H7 (cell line): ENCODE results near the gene CHST8. TPM values are rescaled to one million over a fixed set of nuclear protein-coding genes. Genes with fewer than 3 reads are reported as not detected.
A peak's percentile ranks its signal among the peaks of the same experiment; 100 is the strongest.

Experiments
- DNase-seq: peaks from one replicate; pipeline ENCODE4 v3.0.0; 2012
- H3K27me3 ChIP-seq: 2 replicates; pipeline ENCODE4 v1.6.0; 2011; ENCODE audit warnings: mild to moderate bottlenecking, low read length; ENCODE audit not compliant: control insufficient read depth, insufficient read depth
- H3K36me3 ChIP-seq: replicated peaks from 2 replicates; pipeline ENCODE4 v1.5.1; 2011; ENCODE audit warnings: low read length; ENCODE audit not compliant: control insufficient read depth, insufficient read depth
- H3K4me3 ChIP-seq: 2 replicates; pipeline ENCODE4 v1.5.1; 2011; ENCODE audit warnings: low read depth, mild to moderate bottlenecking, control low read depth, low read length, moderate library complexity; ENCODE audit not compliant: insufficient read depth
- total RNA-seq: library from RNA; depleted of rRNA; stranded (reverse); fragments of >200 nt; shearing (Covaris generic); gene quantifications from 2 replicates; pipeline ENCODE4 v1.2.3, GENCODE V29; 2014

The CHST8 gene
- total RNA-seq, 1 experiment from 2014 or later: 27.0 TPM

- H3K4me3 ChIP-seq: no peak overlapping the region
- peak; percentile 12 for DNase-seq
- H3K36me3 ChIP-seq: no peaks in the 10 kb centered on the region
- no peaks in the 10 kb centered on the region for H3K27me3 ChIP-seq
Measured at GRCh38 chr19:33681081-33681680, 59.4 kb downstream of the CHST8 start.

DNA sequence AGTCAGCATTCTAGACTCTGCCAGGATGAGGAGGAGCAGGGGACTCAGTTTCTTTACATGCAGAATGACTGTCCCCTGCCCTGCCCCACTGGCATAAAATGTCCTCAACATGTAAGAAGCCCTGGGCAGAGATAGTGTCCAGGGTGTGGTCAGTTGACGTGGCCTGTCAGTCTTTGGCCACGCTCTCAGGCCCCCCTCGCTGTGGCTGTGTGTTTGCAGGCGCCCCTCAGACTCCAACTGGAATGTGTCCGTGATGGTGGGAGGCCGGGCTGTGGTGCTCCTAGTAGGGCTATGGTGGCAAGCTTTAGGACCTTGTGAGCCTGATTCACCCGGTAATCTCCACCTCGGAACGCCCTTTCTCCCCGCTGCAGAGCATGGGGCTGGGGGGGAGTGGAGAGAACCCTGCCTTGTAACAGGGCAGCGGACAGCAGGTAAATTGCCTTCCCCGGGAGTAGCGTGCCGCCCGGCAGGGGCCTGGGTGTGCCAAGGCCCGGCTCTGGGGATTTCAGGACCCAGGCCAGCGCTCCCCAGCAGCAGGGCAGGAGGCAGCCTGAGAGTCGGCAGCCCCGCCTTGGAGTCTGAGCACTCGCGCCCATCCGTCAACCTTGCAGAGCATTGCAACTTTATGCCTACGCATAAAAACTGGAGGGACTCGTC, 62.3 kb downstream of the CHST8 start:
- H3K4me3 ChIP-seq: no peak overlapping the region

DNA sequence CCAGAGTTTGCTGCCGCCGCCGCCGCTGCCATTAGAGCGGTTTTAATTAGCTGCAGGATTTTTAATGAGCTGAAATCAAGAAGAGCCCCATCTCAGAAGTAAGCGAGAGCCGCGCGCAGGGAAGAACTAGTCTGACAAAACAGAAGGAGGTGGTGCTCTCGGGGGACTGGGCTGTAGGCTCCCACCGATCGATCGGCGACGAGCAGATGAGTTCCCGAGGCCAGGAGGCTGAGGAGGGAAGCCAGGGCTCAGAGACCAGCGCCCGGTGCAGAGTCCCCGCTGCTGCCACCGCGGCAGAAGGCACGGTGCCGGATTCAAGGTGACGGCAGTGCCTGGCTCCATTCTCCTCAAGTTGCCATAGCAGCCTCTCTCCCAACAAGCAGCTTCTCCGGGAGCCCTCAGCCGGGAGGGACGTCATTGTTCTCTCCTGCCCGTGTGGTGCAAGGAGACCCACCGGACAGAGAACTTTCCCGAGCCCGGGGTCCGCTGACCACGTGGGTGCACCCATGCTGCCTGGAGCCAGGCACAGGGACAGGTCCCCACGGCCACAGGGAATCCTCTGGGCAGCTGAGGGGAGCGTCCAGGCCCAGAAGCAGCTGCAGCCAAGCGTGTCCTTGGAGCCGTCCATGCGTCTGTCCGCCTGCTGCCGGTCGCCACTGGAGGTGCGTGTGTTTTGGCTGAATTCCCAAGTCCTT, 62.9 kb downstream of the CHST8 start:
- Histone ChIP-seq H3K36me3 (peaks cover 2% of the 10 kb centered on the region), H3K27me3 (no peaks in the 10 kb centered on the region), H3K4me3 (no peak overlapping the region)
- DNase-seq: peak; percentile 82

More for the DNA sequence above, 62.3 kb downstream of the CHST8 start:
- peak; percentile 96 for DNase-seq
- Histone ChIP-seq H3K27me3 (no peaks in the 10 kb centered on the region), H3K36me3 (no peaks in the 10 kb centered on the region)

- H3K36me3 ChIP-seq: peaks cover 4% of the 10 kb centered on the region
Measured at GRCh38 chr19:33685541-33685940, 63.8 kb downstream of the CHST8 start.

DNA sequence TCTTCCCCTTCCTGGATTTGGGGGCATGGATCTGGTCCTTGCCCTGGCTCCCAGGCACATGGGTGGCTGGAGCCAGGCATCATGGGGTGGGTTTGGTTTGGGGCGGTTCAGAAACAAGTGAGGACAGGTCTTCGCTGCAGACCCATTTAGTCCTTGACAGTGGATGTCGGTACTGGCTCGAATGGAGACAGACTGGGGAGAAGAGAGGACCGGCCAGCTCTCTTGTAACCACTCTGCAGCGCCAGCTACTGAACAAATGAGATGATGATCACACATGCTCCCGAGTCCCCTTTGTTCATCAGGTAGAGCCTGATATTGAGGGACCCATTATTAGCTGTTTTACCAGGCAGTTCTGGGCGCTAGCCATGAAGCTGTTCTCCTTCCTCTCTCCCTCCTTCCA, 64.5 kb downstream of the CHST8 start:
- H3K36me3 ChIP-seq: peaks cover 4% of the 10 kb centered on the region
- peak; percentile 29 for DNase-seq
- H3K4me3 ChIP-seq: no peak overlapping the region
- no peaks in the 10 kb centered on the region for H3K27me3 ChIP-seq

More at GRCh38 chr19:33685541-33685940, 63.8 kb downstream of the CHST8 start:
- DNase-seq: peak; percentile 13
- no peaks in the 10 kb centered on the region for H3K27me3 ChIP-seq
- H3K4me3 ChIP-seq: no peak overlapping the region

DNA sequence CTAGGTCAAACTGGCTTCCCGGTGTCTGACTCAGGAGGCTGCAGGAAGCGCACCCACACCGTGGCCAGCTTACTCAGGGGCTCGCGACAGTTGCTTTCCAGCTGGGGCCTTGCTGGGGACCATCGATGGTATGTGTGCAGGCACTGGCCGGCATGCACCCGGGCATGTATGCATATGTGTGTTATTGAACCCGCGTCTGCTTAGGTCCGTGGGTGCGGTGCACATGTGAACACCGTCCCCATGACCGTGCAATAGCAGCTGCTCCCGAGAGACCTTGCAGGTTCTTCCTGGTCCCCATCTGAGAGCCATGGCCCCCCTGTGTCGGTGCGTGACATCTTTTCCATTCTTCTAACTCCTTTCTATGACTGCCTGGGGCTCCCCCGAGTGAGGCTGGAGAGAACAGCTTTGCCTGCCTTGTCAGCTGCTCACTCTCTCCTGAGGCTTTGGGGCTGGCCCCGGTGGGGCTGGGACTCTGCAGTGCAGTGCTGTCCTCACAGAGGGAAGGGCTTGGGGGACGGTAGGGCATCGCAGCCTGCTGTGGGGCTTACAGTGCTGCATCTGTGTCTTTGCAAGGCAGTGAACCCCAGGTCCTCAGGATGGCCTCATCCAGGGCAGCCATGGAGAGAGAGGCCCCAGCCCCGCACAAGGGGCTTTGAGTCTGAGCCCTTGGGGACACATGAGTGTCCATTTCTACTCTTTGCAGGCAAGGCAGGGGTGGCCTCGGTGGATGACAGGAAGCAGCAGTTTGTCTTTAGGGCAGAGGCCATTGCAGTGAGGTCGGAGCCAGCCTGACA, 65.1 kb downstream of the CHST8 start:
- peaks cover 4% of the 10 kb centered on the region for H3K36me3 ChIP-seq
- peak; percentile 48 for DNase-seq
- no peaks in the 10 kb centered on the region for H3K27me3 ChIP-seq
- no peak overlapping the region for H3K4me3 ChIP-seq

DNA sequence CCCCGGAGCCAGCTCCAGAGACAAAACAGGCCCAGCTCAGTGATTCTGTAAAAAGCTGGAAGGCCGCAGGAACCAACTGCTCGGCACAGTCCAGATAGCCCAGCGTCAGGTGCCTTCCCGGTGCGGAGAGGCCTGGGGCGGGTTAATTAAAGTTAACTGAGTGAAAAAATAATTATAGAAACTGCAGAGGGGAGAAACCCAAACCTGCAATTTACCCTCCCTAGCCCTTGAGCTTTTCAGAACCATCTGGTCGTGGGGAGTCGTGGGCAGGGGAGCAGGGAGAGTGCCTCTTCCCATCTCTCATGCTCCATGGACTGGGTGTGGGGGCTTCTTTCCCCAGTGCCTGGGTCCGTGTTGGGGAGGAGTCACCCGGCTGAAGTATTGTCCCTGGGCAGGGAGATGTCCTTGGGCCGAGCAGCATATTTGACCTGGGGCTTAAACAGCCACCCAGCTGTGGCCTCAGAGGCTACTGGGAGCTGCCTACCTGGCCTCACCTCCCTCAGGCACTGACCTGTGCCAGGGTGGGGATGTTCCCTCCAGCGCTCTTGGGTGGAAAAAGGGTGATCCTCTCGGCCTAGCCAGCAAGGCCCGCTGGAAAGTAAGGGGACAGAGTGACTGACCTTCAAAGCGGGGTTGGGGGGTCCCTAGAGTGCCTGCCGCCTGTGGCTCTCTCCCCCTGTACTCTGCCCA, 65.9 kb downstream of the CHST8 start:
- Histone ChIP-seq H3K36me3 (peaks cover 4% of the 10 kb centered on the region), H3K4me3 (no peak overlapping the region), H3K27me3 (no peaks in the 10 kb centered on the region)
- DNase-seq: peak; percentile 43

DNA sequence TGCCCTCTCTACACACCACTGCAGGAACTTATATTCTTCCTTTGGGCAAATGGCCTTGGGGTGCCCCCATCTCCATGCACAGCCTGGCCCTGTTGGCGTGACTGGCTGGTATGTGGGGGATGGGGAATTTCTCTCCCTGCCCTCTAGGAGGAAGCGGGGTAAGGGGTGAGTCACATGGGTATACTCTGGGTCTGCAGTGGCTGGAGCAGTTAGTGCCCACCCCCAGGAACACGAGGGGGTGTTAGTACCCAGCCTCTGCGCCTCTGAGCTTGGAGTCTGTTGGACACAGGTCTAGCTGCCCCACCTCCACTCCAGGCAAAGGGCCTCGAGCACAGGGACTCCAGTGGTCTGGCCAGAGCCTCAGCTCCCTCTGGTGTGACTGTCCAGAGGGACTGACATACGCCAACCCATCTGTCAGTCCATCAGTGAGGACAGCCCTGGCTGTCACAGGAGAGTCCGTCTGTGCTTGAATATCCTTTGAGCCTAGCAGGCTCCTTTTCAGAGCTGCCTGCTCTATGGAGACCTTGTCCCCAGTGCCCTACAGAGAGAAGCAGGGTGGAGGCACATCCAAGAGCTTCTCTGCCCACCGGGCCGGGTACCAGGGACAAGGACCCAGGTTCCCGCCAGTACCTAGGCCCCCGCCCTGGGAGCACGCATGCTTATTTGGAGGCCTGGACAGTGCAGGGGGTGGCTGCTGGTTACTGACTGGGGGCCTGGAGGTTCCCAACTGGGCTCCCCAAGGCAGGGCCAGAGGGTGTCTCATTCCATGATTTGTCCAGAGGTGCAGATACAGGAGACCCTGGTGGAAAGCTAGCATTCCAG, 66.6 kb downstream of the CHST8 start:
- H3K27me3 ChIP-seq: no peaks in the 10 kb centered on the region
- peaks cover 4% of the 10 kb centered on the region for H3K36me3 ChIP-seq
- peak; percentile 64 for DNase-seq
- H3K4me3 ChIP-seq: no peak overlapping the region

GRCh38 chr19:33689138-33689746, 67.5 kb downstream of the CHST8 start:
- Histone ChIP-seq H3K4me3 (no peak overlapping the region), H3K27me3 (no peaks in the 10 kb centered on the region), H3K36me3 (peaks cover 4% of the 10 kb centered on the region)
- DNase-seq: peak; percentile 32

DNA sequence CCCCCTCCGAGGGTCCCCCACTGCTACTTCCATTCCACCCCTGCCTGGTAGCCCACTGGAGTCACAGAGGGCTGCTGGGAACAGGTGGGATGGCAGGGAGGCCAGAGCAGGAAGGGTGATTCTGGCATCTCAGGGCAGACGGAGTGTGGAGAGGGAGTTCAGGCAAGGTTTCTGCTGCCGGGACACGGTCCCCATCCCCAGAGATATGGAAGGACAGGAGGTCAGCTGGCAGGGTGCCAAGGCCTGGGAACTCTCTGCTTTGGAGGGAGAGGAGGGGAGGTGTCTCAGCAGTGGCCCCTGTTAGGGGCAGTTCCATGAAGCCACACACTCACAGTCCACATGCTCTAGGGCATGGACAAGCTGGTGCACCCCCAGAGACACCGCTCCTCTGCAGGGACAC, 68.1 kb downstream of the CHST8 start:
- H3K4me3 ChIP-seq: no peak overlapping the region
- H3K27me3 ChIP-seq: no peaks in the 10 kb centered on the region
- DNase-seq: no peak
- H3K36me3 ChIP-seq: peaks cover 4% of the 10 kb centered on the region

- no peak for DNase-seq
- no peak overlapping the region for H3K4me3 ChIP-seq
- H3K27me3 ChIP-seq: no peaks in the 10 kb centered on the region
- peaks cover 4% of the 10 kb centered on the region for H3K36me3 ChIP-seq
Measured at GRCh38 chr19:33690378-33691029, 68.8 kb downstream of the CHST8 start.

DNA sequence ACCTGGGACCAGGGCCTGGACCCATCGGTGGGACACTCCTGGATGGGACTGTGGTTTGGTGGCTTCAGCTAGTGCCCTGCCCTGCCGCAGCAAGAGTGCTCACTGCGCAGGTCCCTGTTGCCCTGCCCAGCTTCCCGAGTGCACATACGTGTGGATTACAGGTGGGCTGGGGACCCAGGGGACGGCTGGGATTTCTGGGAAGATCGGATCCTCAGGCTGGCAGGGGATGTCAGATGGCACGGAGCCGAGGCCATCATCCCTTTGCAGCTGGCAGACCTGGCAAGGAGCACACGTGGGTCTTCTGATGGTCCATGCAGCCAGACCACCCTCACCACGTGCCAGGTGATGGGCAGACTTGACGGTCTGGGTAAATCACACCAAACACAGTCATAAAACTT, 69.3 kb downstream of the CHST8 start:
- Histone ChIP-seq H3K4me3 (no peak overlapping the region), H3K36me3 (peaks cover 4% of the 10 kb centered on the region), H3K27me3 (no peaks in the 10 kb centered on the region)
- DNase-seq: peak; percentile 14

GRCh38 chr19:33691736-33692135, 70.0 kb downstream of the CHST8 start:
- no peak overlapping the region for H3K4me3 ChIP-seq
- peaks cover 4% of the 10 kb centered on the region for H3K36me3 ChIP-seq
- DNase-seq: peak; percentile 35
- no peaks in the 10 kb centered on the region for H3K27me3 ChIP-seq
